ENCODE results near the gene MEAK7. TPM values are rescaled to one million over a fixed set of nuclear protein-coding genes. Genes with fewer than 3 reads are reported as not detected.

Gene MEAK7
- total and polyA plus RNA-seq, 2 of the 4 experiments (the other 2 are of a cell fraction): 27.4 to 39.0 TPM

DNA sequence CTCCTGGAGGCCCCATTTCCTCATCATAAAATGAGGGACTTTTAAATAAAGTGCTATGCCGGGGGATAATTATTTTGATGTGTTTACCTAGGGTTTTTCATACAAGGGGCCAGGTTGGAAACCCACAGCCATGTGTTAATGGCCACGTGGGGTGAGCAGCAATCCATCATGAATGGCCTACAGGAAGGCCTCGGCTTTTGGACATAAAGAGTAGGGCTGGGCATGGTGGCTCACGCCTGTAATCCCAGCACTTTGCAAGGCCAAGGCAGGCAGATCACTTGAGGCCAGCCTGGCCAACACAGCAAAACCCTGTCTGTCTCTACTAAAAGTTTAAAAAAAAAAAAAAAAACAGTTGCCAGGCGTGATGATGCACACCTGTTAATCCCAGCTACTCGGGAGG is 40.3 kb downstream of the MEAK7 start:
- no peak overlapping the region for H2AK9ac ChIP-seq (replicated peaks; ENCODE audit: low read depth, low read length, poor library complexity)
- ATAC-seq (ENCODE audit: low read depth) (no peak), DNase-seq (no peak)
- H4K5ac ChIP-seq (ENCODE audit: low read depth, low read length): no peak overlapping the region
- no peak overlapping the region for H2AK5ac ChIP-seq (ENCODE audit: low read depth, low read length)
- H2AFZ ChIP-seq (replicated peaks; ENCODE audit: low read length, poor library complexity): no peak overlapping the region
- H3K18ac ChIP-seq (ENCODE audit: low read depth, low read length): no peak overlapping the region
- CTCF ChIA-PET: interaction anchor here (0.6 kb wide), 1 partner anchor 311 kb away, joined by 3 read pairs; no protein-coding TSS in a partner anchor
- no peak overlapping the region for H3K9ac ChIP-seq (ENCODE audit: low read depth, low read length)
- intact Hi-C loops (cut with micrococcal nuclease) (no loop called here), dilution Hi-C loops (cut with HindIII; ENCODE audit: low sequenced_read_pairs, unreplicated experiment) (no loop called here), in situ Hi-C loops (cut with MboI; ENCODE audit: low sequenced_read_pairs) (no loop called here)
- no TSS peak for BruUV-seq (replicated peaks)
- TF ChIP-seq POLR2A (IDR thresholded peaks at IDR 0.05; ENCODE audit: low read depth, low read length) (no peak), RAD21 (IDR thresholded peaks at IDR 0.05; ENCODE audit: low read length) (no peak), SMC3 (IDR thresholded peaks at IDR 0.05; ENCODE audit: low read depth, low read length) (no peak), RCOR1 (IDR thresholded peaks at IDR 0.05; ENCODE audit: insufficient replicate concordance, low read length) (no peak), FOS (IDR thresholded peaks at IDR 0.05; ENCODE audit: low read depth, low read length) (no peak), MXI1 (IDR thresholded peaks at IDR 0.05; ENCODE audit: borderline replicate concordance, low read depth, low read length) (no peak), CHD1 (IDR thresholded peaks at IDR 0.05; ENCODE audit: low read depth, low read length) (no peak), NFE2L2 (IDR thresholded peaks at IDR 0.05; ENCODE audit: low read depth, low read length) (no peak), CEBPB (IDR thresholded peaks at IDR 0.05; ENCODE audit: low read depth, low read length) (no peak), MAZ (IDR thresholded peaks at IDR 0.05; ENCODE audit: borderline replicate concordance, low read depth, low read length) (no peak)
- TF ChIP-seq, protein P1, sequence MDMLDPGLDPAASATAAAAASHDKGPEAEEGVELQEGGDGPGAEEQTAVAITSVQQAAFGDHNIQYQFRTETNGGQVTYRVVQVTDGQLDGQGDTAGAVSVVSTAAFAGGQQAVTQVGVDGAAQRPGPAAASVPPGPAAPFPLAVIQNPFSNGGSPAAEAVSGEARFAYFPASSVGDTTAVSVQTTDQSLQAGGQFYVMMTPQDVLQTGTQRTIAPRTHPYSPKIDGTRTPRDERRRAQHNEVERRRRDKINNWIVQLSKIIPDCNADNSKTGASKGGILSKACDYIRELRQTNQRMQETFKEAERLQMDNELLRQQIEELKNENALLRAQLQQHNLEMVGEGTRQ (IDR thresholded peaks at IDR 0.05; ENCODE audit: low read depth, low read length): no peak
- TF ChIP-seq, protein P2, sequence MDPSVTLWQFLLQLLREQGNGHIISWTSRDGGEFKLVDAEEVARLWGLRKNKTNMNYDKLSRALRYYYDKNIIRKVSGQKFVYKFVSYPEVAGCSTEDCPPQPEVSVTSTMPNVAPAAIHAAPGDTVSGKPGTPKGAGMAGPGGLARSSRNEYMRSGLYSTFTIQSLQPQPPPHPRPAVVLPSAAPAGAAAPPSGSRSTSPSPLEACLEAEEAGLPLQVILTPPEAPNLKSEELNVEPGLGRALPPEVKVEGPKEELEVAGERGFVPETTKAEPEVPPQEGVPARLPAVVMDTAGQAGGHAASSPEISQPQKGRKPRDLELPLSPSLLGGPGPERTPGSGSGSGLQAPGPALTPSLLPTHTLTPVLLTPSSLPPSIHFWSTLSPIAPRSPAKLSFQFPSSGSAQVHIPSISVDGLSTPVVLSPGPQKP (IDR thresholded peaks at IDR 0.05; ENCODE audit: borderline replicate concordance, low read depth, low read length): no peak
- TF ChIP-seq, protein P3, sequence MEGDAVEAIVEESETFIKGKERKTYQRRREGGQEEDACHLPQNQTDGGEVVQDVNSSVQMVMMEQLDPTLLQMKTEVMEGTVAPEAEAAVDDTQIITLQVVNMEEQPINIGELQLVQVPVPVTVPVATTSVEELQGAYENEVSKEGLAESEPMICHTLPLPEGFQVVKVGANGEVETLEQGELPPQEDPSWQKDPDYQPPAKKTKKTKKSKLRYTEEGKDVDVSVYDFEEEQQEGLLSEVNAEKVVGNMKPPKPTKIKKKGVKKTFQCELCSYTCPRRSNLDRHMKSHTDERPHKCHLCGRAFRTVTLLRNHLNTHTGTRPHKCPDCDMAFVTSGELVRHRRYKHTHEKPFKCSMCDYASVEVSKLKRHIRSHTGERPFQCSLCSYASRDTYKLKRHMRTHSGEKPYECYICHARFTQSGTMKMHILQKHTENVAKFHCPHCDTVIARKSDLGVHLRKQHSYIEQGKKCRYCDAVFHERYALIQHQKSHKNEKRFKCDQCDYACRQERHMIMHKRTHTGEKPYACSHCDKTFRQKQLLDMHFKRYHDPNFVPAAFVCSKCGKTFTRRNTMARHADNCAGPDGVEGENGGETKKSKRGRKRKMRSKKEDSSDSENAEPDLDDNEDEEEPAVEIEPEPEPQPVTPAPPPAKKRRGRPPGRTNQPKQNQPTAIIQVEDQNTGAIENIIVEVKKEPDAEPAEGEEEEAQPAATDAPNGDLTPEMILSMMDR (conservative IDR thresholded peaks at IDR 0.05; ENCODE audit: low read depth, low read length): no peak
- 0 out of 2 replicates have a peak, but pooled peaks cover 6% of the 10 kb centered on the region for H3K9me1 ChIP-seq (ENCODE audit: insufficient read depth, low read length)
- no peak overlapping the region for H2BK20ac ChIP-seq (ENCODE audit: low read depth, low read length)
- no peak overlapping the region for H4K91ac ChIP-seq (ENCODE audit: insufficient read depth, low read depth, low read length)
- H2BK120ac ChIP-seq (ENCODE audit: low read depth, low read length): no peak overlapping the region
- no peaks in the 10 kb centered on the region for H4K20me1 ChIP-seq (ENCODE audit: insufficient read depth, low read length)
- H3K56ac ChIP-seq (ENCODE audit: extremely low read depth, insufficient read depth, low read length): no peak overlapping the region
- no peak overlapping the region for H3K4me3 ChIP-seq (ENCODE audit: insufficient read depth, low read depth, low read length)
- no peak overlapping the region for H3K4ac ChIP-seq (ENCODE audit: low read depth, low read length)
- no peak overlapping the region for H3K23ac ChIP-seq (ENCODE audit: low read depth, low read length)
- no peaks in the 10 kb centered on the region for H3K27me3 ChIP-seq (ENCODE audit: control insufficient read depth, insufficient read depth, low read length)
- no peak overlapping the region for H3K4me2 ChIP-seq (ENCODE audit: low read depth, low read length)
- no peaks in the 10 kb centered on the region for H3K4me1 ChIP-seq (ENCODE audit: control insufficient read depth, insufficient read depth, low read length)
- WGBS, 2 experiments (ENCODE audit: extremely low coverage in 2 of 2, insufficient read length in 1 of 2): 55% methylated on average over 4 of the region's 6 CpGs; no CpG with 5 or more reads in 1 of the 2 experiments
- H2BK5ac ChIP-seq (ENCODE audit: low read depth, low read length, poor library complexity, severe bottlenecking): no peak overlapping the region
- H3K27ac ChIP-seq (ENCODE audit: insufficient read depth, low read length): no peak overlapping the region
- no peak overlapping the region for H4K8ac ChIP-seq (ENCODE audit: low read depth in 2 of 2, low read length in 2 of 2)
- peaks cover 10% of the 10 kb centered on the region for H3K9me3 ChIP-seq (ENCODE audit: control insufficient read depth, insufficient read depth, low read length)
- H3K14ac ChIP-seq (replicated peaks; ENCODE audit: low read depth, low read length): no peak overlapping the region
- H3K79me1 ChIP-seq (ENCODE audit: low read depth in 1 of 2, low read length in 2 of 2): peaks cover 13 to 35% of the 10 kb centered on the region in 2 experiments
- POLR2A ChIA-PET (ENCODE audit: unreplicated experiment): no interaction called here
- peaks cover 37% of the 10 kb centered on the region for H3K36me3 ChIP-seq (ENCODE audit: control insufficient read depth, insufficient read depth, low read length)
- no peak overlapping the region for H2BK15ac ChIP-seq (ENCODE audit: low read depth, low read length)
